Measurements from ENCODE around the gene RRP36. TPM values are rescaled to one million over a fixed set of nuclear protein-coding genes. Genes with fewer than 3 reads are reported as not detected.

The RRP36 gene
- total and polyA plus RNA-seq, 9 of the 15 experiments (the other 6 are each of a cell fraction or from before 2014, with no cell fraction given): 27.6 to 150 (median 114) TPM

- BruUV-seq (replicated peaks): no TSS peak
- Histone ChIP-seq H3K36me3 (ENCODE audit: control insufficient read depth, insufficient read depth, low read length) (no peaks in the 10 kb centered on the region), H3K27me3 (ENCODE audit: control insufficient read depth in 2 of 2, insufficient read depth in 2 of 2, low read length in 2 of 2) (peaks cover 2 to 8% of the 10 kb centered on the region in 2 experiments; a peak in 2 of 5 replicates), H2AFZ (ENCODE audit: low read depth, low read length) (peak overlapping the region; percentile 88), H3K9me3 (replicated peaks; ENCODE audit: control insufficient read depth, insufficient read depth, low read depth, low read length) (no peaks in the 10 kb centered on the region), H3K9me1 (ENCODE audit: control insufficient read depth, insufficient read depth, low read length) (no peaks in the 10 kb centered on the region), H3K4me3 (peak overlapping the region; percentile 53), H3K4me1 (replicated peaks in 1 of 2; ENCODE audit: control insufficient read depth in 2 of 2, insufficient read depth in 2 of 2, low read length in 2 of 2) (peaks cover 2 to 19% of the 10 kb centered on the region in 2 experiments; a peak in 4 of 5 replicates), H3K79me2 (ENCODE audit: control insufficient read depth, insufficient read depth, low read length) (no peaks in the 10 kb centered on the region), H3K4me2 (ENCODE audit: insufficient read depth, low read length) (peak overlapping the region; percentile 63), H3K27ac (ENCODE audit: extremely low read depth, low read depth, low read length) (no peak overlapping the region), H4K20me1 (replicated peaks; ENCODE audit: control insufficient read depth, insufficient read depth, low read length) (0 out of 2 replicates have a peak, but pooled peaks cover 2% of the 10 kb centered on the region), H3K9ac (ENCODE audit: insufficient read depth in 1 of 2, low read depth in 2 of 2, low read length in 2 of 2) (peak overlapping the region; percentile 33 to 90; a peak in 3 of 4 replicates)
- DNase-seq (ENCODE audit: extremely low read depth in 1 of 4, low spot score in 3 of 4): peak in 2 of 4 experiments; percentile 45 to 51
- WGBS (ENCODE audit: insufficient coverage, low coverage, missing lambda C conversion rate): 30% methylated on average over 60 of the region's 72 CpGs
- FAIRE-seq: no peak
- in situ Hi-C loops (cut with MboI) (no loop called here), intact Hi-C loops (cut with micrococcal nuclease) (no loop called here)
- peak; percentile 14 for ATAC-seq
- ChIA-PET POLR2A (interaction anchor here (0.6 to 1.7 kb wide), 6 partner anchors 10 to 96 kb away, joined by 3 to 4 read pairs (median 3); partner anchors contain the start of genes KLC4, MRPL2 and PPP2R5D), CTCF (ENCODE audit: low intra/inter-chr PET ratio) (no interaction called here)
- TF ChIP-seq, protein P1, sequence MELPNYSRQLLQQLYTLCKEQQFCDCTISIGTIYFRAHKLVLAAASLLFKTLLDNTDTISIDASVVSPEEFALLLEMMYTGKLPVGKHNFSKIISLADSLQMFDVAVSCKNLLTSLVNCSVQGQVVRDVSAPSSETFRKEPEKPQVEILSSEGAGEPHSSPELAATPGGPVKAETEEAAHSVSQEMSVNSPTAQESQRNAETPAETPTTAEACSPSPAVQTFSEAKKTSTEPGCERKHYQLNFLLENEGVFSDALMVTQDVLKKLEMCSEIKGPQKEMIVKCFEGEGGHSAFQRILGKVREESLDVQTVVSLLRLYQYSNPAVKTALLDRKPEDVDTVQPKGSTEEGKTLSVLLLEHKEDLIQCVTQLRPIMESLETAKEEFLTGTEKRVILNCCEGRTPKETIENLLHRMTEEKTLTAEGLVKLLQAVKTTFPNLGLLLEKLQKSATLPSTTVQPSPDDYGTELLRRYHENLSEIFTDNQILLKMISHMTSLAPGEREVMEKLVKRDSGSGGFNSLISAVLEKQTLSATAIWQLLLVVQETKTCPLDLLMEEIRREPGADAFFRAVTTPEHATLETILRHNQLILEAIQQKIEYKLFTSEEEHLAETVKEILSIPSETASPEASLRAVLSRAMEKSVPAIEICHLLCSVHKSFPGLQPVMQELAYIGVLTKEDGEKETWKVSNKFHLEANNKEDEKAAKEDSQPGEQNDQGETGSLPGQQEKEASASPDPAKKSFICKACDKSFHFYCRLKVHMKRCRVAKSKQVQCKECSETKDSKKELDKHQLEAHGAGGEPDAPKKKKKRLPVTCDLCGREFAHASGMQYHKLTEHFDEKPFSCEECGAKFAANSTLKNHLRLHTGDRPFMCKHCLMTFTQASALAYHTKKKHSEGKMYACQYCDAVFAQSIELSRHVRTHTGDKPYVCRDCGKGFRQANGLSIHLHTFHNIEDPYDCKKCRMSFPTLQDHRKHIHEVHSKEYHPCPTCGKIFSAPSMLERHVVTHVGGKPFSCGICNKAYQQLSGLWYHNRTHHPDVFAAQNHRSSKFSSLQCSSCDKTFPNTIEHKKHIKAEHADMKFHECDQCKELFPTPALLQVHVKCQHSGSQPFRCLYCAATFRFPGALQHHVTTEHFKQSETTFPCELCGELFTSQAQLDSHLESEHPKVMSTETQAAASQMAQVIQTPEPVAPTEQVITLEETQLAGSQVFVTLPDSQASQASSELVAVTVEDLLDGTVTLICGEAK (IDR thresholded peaks at IDR 0.05): peak; percentile 38; the same call in 1 of the 2 replicates
- TF ChIP-seq, protein P1 (CRISPR knock-in tag; IDR thresholded peaks at IDR 0.05): no peak
- TF ChIP-seq CTBP1 (IDR thresholded peaks at IDR 0.05; ENCODE audit: borderline replicate concordance): no peak; the same call in 1 of the 2 replicates
- no peak for TF ChIP-seq RFX1 (IDR thresholded peaks at IDR 0.05)
- TF ChIP-seq ZNF184 (CRISPR knock-in tag; IDR thresholded peaks at IDR 0.05): peak; percentile 55; the same call in 1 of the 2 replicates
- TF ChIP-seq NR2C1 (IDR thresholded peaks at IDR 0.05): no peak
- no peak for TF ChIP-seq NR2C1 (tag; IDR thresholded peaks at IDR 0.05)
- 0 out of 2 replicates have a peak, but pooled peaks have one; percentile 39 for TF ChIP-seq KDM2B (CRISPR knock-in tag; IDR thresholded peaks at IDR 0.05)
- TF ChIP-seq HDAC1 (IDR thresholded peaks at IDR 0.05): peak in 1 of 2 experiments; percentile 31; a peak in 1 of 4 replicates
- no peak for TF ChIP-seq PKNOX1 (IDR thresholded peaks at IDR 0.05)
- TF ChIP-seq FOXA3 (CRISPR knock-in tag; conservative IDR thresholded peaks at IDR 0.05 in 1 of 2, IDR thresholded peaks at IDR 0.05 in 1 of 2): 0 out of 4 replicates have a peak, but pooled peaks of 1 of the 2 experiments have one; percentile 26
Measured at GRCh38 chr6:43076464-43077332, 55.3 kb downstream of the RRP36 start.

Measured in K562 (cell line).